ENCODE data around the gene KATNAL2.

DNA sequence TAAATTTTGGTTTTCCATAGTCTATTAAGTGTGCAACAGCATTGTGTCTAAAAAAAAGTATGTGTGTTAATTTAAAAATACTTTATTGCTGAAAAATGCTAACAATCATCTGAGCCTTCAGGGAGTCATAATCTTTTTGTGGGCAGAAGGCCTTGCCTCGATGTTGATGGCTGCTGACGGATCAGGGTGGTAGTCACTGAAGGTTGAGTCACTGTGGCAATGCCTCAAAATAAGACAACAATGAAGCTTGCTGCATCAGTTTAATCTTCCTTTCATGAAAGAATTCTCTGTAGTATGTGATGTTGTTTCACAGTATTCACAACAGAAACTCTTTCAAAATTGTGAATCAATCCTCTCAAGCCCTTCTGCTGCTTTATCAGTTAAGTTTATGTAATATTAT is 201.6 kb downstream of the KATNAL2 start:
- TF ChIP-seq, protein P1, sequence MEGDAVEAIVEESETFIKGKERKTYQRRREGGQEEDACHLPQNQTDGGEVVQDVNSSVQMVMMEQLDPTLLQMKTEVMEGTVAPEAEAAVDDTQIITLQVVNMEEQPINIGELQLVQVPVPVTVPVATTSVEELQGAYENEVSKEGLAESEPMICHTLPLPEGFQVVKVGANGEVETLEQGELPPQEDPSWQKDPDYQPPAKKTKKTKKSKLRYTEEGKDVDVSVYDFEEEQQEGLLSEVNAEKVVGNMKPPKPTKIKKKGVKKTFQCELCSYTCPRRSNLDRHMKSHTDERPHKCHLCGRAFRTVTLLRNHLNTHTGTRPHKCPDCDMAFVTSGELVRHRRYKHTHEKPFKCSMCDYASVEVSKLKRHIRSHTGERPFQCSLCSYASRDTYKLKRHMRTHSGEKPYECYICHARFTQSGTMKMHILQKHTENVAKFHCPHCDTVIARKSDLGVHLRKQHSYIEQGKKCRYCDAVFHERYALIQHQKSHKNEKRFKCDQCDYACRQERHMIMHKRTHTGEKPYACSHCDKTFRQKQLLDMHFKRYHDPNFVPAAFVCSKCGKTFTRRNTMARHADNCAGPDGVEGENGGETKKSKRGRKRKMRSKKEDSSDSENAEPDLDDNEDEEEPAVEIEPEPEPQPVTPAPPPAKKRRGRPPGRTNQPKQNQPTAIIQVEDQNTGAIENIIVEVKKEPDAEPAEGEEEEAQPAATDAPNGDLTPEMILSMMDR (IDR thresholded peaks at IDR 0.05) = no peak
- TF ChIP-seq POLR2A (IDR thresholded peaks at IDR 0.05) = no peak
